IPS-18c (cell line): ENCODE data around the gene TIMM17B.
"Not testable (repeated sequence)": the region's sequence is repeated elsewhere in the genome, so short reads cannot be mapped to it uniquely, and the experiment has no call there.

Experiments used
- H3K4me3 ChIP-seq: 2 replicates; pipeline ENCODE4 v1.7.0; 2013; ENCODE audit warnings: low read depth, mild to moderate bottlenecking, low read length, moderate library complexity; ENCODE audit not compliant: insufficient read depth
- H3K9me3 ChIP-seq: one replicate; pipeline ENCODE4 v1.6.1; 2013; ENCODE audit warnings: mild to moderate bottlenecking, low read length, moderate library complexity; ENCODE audit not compliant: control insufficient read depth, insufficient read depth

TIMM17B gene

DNA sequence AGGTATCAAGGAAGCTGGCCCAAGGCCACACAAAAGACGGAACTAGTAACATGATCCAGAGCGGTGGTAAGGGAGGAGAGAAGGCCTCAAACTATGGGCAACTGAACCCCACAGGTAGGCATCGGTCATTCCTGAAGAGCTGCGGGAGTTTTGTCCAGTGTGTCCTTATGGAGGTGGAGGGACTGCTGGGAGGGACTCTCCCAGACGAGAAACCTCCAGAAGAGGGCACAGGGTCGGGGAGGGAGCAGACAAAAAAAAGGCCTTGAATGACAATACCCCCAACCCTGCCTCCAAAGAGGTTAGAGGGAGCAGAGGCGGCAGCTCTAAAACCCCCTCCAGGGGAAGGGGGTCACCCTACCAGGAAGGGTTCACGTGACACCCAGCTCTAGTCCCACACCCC lies 6.6 kb upstream of the TIMM17B start:
- H3K4me3 ChIP-seq: no peak overlapping the region
- peaks cover 14% of the 10 kb centered on the region for H3K9me3 ChIP-seq

GRCh38 chrX:48903290-48903689 lies 5.7 kb upstream of the TIMM17B start:
- no peak overlapping the region for H3K4me3 ChIP-seq
- peaks cover 14% of the 10 kb centered on the region for H3K9me3 ChIP-seq

DNA sequence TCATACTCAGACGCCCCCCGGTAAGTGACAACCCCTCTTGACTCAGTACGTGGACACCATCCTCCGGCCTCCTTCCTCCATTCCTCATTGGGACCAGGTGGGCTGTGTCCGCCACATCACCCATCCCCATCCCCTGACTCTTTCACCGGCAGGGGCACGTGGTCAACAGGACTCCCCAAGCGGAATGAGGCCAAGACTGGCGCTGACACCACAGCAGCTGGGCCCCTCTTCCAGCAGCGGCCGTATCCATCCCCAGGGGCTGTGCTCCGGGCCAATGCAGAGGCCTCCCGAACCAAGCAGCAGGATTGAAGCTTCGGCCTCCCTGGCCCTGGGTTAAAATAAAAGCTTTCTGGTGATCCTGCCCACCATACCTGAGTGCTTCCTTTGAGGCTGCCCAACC lies 5.2 kb upstream of the TIMM17B start:
- Histone ChIP-seq H3K4me3 (no peak overlapping the region), H3K9me3 (peaks cover 17% of the 10 kb centered on the region)

DNA sequence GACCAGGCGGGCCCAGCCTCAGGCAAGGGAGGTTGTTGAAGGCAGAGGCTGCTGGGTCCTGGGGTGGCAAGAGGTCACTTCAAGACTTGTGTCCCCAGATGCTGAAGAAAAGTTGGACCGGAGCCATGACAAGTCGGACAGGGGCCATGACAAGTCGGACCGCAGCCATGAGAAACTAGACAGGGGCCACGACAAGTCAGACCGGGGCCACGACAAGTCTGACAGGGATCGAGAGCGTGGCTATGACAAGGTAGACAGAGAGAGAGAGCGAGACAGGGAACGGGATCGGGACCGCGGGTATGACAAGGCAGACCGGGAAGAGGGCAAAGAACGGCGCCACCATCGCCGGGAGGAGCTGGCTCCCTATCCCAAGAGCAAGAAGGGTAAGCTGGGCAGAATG lies 4.6 kb upstream of the TIMM17B start:
- no peak overlapping the region for H3K4me3 ChIP-seq
- peaks cover 17% of the 10 kb centered on the region for H3K9me3 ChIP-seq

DNA sequence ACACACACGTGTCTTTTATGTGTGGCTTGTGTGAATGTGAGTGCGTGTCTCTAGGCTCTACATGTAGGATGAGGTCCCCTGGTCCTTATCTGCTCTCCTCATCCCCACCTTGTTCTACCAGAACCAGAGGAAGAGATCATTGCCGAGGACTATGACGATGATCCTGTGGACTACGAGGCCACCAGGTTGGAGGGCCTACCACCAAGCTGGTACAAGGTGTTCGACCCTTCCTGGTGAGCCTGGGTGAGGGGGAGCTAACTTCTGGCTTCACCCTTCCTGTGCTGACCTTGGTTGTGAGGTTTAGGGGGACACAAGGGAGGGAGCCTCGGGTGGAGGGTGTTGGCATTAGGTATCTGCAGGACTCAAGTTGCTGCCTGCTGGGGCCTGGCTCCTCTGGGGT lies 3.5 kb upstream of the TIMM17B start:
- H3K9me3 ChIP-seq: peaks cover 20% of the 10 kb centered on the region
- H3K4me3 ChIP-seq: no peak overlapping the region; the same call in 1 of the 2 replicates

DNA sequence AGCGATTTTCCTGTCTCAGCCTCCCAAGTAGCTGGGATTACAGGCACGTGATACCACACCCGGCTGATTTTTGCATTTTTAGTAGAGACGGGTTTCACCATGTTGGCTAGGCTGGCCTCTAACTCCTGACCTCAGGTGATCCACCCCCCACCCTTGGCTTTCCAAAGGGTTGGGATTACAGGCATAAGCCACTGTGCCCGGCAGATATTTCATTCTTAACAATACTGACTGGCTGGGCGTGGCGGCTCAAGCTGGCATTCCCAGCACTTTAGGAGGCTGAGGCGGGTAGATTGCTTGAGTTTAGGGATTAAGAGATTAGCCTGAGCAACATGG lies 1.5 kb upstream of the TIMM17B start:
- no peak overlapping the region for H3K4me3 ChIP-seq
- H3K9me3 ChIP-seq: peaks cover 20% of the 10 kb centered on the region

DNA sequence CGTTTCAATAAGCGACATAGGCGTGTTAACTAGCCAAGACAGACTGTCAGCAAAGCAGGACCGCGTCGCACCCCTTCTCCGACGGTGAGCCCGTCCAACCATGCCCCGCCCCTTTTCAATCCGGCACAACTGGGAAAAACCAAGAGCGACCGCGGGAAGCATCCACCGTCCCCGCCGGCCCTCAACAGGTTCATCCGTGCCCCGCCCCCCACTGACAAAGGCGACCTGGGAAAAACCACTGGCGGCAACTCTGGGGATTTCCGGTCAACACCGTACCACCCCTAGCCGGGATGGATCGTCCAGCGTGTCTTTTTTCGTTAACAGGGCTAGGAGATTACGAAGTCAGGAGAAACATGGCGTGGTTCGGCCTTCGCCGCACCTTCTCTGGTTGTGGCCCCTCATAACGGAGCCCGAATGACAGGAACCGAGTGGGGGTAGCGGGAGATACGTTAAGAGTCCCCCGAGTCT lies 377 bp downstream of the TIMM17B start:
- Histone ChIP-seq H3K4me3 (peak overlapping the region; percentile 61), H3K9me3 (peaks cover 14% of the 10 kb centered on the region)

GRCh38 chrX:48896611-48897011 lies 957 bp downstream of the TIMM17B start:
- Histone ChIP-seq H3K9me3 (peaks cover 11% of the 10 kb centered on the region), H3K4me3 (peak overlapping the region; percentile 61)

DNA sequence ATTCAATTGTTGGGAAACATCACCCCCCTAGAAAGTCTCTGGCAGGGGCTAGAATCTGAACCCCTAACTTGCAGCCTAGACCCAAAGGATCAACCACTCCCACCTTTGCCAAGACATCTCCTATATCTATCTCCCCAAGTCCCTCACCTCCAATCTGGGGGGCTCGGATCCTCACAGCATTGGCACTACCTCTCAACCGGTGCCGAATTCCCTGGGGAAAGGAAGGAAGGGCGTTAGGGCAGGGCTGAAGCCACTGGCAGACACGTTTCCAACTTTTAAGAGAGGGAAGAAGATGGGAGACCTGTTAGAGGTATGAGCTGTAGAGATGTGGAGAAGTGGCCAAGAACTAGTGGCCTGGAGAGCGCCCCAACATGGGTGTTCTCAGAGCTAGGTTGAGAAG lies 2.7 kb downstream of the TIMM17B start:
- H3K9me3 ChIP-seq: peaks cover 13% of the 10 kb centered on the region
- no peak overlapping the region for H3K4me3 ChIP-seq

- H3K9me3 ChIP-seq: peaks cover 8% of the 10 kb centered on the region
- H3K4me3 ChIP-seq: no peak overlapping the region
These were observed 3.8 kb downstream of the TIMM17B start for GRCh38 chrX:48893556-48894348.

DNA sequence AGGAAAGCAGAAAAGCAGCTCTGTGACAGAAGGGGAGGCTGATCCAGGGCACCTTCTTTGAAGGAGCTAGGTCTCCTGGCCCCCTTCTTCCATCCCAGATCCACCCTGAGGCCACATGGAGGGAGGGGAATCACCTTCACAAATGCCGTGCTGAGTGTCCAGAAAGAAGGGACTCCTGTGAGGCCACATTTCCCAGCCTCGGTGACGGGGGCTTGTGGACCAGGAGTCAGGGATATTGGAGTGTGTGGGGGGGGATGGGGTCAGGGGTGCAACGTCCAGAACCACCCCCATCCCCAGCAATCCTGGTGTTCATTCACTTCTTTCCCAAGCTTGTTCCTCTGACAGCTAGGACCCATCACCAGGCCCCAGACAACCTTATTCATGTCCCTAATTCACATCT lies 4.7 kb downstream of the TIMM17B start:
- no peak overlapping the region for H3K4me3 ChIP-seq
- peaks cover 7% of the 10 kb centered on the region for H3K9me3 ChIP-seq

GRCh38 chrX:48891402-48892288 lies 5.9 kb downstream of the TIMM17B start:
- Histone ChIP-seq H3K4me3 (peak overlapping the region; percentile 52), H3K9me3 (peaks cover 2% of the 10 kb centered on the region)

DNA sequence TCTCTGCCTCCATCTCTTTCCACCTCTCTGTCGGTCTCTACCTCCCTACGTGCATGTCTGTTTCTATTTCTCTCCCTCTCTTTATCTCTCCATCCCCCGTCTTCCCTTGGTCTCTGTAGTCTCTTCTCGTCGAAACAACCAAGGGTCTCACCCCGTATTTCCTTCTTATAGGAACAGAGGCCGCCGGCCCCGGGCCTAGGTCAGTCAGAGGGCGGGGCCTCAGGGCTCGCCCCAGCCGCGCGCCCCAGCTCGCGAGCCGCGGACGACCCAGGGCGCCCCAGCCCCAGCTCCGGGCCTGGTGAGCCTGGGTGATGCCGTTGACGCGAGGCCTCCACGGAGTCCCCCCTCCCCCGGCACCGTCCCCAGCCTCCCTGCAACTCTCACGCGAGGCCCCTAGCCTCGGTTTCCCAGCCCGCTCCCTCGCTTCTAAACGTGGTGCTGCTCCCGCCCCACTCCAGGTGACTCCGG lies 6.6 kb downstream of the TIMM17B start:
- Histone ChIP-seq H3K4me3 (peak overlapping the region; percentile 52; the same call in 1 of the 2 replicates), H3K9me3 (peaks cover 5% of the 10 kb centered on the region)

DNA sequence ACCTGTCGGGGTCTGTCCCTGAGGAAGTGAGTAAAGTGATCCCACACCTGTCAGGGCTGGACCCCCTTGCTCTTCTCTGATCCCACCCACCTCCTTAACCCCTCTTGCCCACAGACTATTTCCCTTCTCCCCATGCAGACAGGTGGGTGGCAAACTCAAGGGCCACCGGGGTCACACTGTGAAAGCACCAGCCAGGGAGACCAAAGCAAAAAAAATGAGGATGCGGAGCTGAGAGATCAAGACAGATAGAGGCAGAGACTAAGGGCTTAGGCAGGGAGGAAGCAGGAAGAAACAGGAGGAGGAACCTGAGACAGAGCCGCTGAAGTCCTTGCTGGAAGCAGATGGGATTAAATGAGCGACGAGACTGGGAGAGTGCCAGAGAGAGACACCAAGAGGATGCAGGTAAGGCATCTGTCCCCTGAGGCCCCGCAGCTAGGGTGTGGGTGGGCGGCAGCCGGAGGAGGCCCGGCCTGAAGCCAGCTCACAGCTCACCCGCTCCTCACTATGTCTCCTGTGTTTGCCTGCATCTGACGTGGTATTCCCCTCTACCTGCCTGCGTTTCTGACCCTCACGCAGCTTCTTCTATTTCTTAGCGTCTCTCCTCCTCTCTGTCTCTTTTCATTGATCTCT lies 7.2 kb downstream of the TIMM17B start:
- peaks cover 5% of the 10 kb centered on the region for H3K9me3 ChIP-seq
- H3K4me3 ChIP-seq: peak overlapping the region; percentile 52; the same call in 1 of the 2 replicates

GRCh38 chrX:48886586-48886985 lies 11.0 kb downstream of the TIMM17B start:
- H3K9me3 ChIP-seq, H3K4me3 ChIP-seq: not testable (repeated sequence)

GRCh38 chrX:48883729-48884128 lies 13.8 kb downstream of the TIMM17B start:
- Histone ChIP-seq H3K9me3 (peaks cover 7% of the 10 kb centered on the region), H3K4me3 (no peak overlapping the region)

DNA sequence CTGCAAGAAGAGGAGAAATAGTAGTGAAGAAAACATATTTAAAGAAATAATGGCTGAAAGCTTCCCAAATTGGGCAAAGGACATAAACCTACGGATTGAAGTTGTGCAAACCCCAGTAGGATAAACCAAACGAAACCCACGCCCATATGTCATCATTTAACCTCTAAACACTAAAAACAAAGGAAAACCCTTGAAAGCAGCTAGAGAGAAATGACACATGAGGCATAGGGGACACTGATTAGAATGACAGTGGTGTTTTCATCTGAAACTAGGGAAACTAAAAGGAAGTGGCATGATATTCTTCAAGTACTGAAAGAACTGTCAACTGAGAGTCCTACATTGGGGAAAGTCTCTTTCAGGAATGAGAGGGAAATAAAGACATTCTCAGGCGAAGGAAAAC lies 20.6 kb downstream of the TIMM17B start:
- not testable (repeated sequence) for H3K4me3 ChIP-seq, H3K9me3 ChIP-seq

DNA sequence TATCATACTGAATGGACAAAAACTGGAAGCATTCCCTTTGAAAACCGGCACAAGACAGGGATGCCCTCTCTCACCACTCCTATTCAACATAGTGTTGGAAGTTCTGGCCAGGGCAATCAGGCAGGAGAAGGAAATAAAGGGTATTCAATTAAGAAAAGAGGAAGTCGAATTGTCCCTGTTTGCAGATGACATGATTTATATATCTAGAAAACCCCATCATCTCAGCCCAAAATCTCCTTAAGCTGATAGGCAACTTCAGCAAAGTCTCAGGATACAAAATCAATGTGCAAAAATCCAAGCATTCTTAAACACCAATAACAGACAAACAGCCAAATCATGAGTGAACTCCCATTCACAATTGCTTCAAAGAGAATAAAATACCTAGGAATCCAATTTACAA lies 25.6 kb downstream of the TIMM17B start:
- H3K4me3 ChIP-seq, H3K9me3 ChIP-seq: not testable (repeated sequence)
